ENCODE results near the gene RUBCNL. TPM values are rescaled to one million over a fixed set of nuclear protein-coding genes. Genes with fewer than 3 reads are reported as not detected.

Gene RUBCNL
- total RNA-seq, 2 donors from 2014 or later, result 2.0 to 3.0 TPM

- no peak overlapping the region for H3K4me3 Mint-ChIP-seq
- no peaks in the 10 kb centered on the region for H3K36me3 Mint-ChIP-seq
Observed at GRCh38 chr13:46367617-46368327, 19.3 kb downstream of the RUBCNL start.

GRCh38 chr13:46361276-46361934 lies 25.6 kb downstream of the RUBCNL start:
- ATAC-seq, result no peak
- Mint-ChIP-seq H3K4me1 (ENCODE audit: low read depth in 2 of 2) (peaks cover 12 to 15% of the 10 kb centered on the region in 2 donors), H3K27ac (peak overlapping the region in 1 of 2 donors; percentile 25), H3K9me3 (no peaks in the 10 kb centered on the region), H3K4me3 (no peak overlapping the region), H3K36me3 (peaks cover 6% of the 10 kb centered on the region), H3K27me3 (peaks cover 5 to 6% of the 10 kb centered on the region in 2 donors)
- no peak for DNase-seq (ENCODE audit: low spot score)

More at GRCh38 chr13:46367617-46368327, 19.3 kb downstream of the RUBCNL start:
- no peak for DNase-seq (ENCODE audit: low spot score)
- Mint-ChIP-seq H3K27ac (peak overlapping the region in 1 of 2 donors; percentile 58), H3K27me3 (peaks cover 14 to 20% of the 10 kb centered on the region in 2 donors), H3K4me1 (ENCODE audit: low read depth in 2 of 2) (no peaks in the 10 kb centered on the region), H3K9me3 (no peaks in the 10 kb centered on the region)
- peak in 1 of 2 donors; percentile 44 for ATAC-seq

GRCh38 chr13:46360604-46361003 lies 26.4 kb downstream of the RUBCNL start:
- Mint-ChIP-seq H3K4me3 (peak overlapping the region; percentile 19), H3K27ac (peak overlapping the region; percentile 69 to 80), H3K9me3 (no peaks in the 10 kb centered on the region), H3K4me1 (ENCODE audit: low read depth in 2 of 2) (peaks cover 19 to 23% of the 10 kb centered on the region in 2 donors), H3K36me3 (peaks cover 12% of the 10 kb centered on the region), H3K27me3 (peaks cover 0 to under 1% of the 10 kb centered on the region in 2 donors)
- ATAC-seq (no peak), DNase-seq (ENCODE audit: low spot score) (no peak)

GRCh38 chr13:46359714-46360113 lies 27.3 kb downstream of the RUBCNL start:
- no peak for DNase-seq (ENCODE audit: low spot score)
- peaks cover 17% of the 10 kb centered on the region for H3K36me3 Mint-ChIP-seq
- peak overlapping the region; percentile 63 for H3K4me3 Mint-ChIP-seq
- H3K27ac Mint-ChIP-seq, result peak overlapping the region; percentile 69 to 80
- peaks cover 23 to 30% of the 10 kb centered on the region in 2 donors for H3K4me1 Mint-ChIP-seq (ENCODE audit: low read depth in 2 of 2)
- H3K9me3 Mint-ChIP-seq, result peaks cover under 1% of the 10 kb centered on the region
- H3K27me3 Mint-ChIP-seq, result no peaks in the 10 kb centered on the region
- ATAC-seq, result peak in 1 of 2 donors; percentile 50

GRCh38 chr13:46355901-46356590 lies 31.0 kb downstream of the RUBCNL start:
- no peak for ATAC-seq
- DNase-seq (ENCODE audit: low spot score), result no peak
- peak overlapping the region; percentile 95 to 96 for H3K27ac Mint-ChIP-seq
- peak overlapping the region; percentile 88 for H3K4me3 Mint-ChIP-seq
- H3K27me3 Mint-ChIP-seq, result no peaks in the 10 kb centered on the region
- peaks cover 39 to 48% of the 10 kb centered on the region in 2 donors for H3K4me1 Mint-ChIP-seq (ENCODE audit: low read depth in 2 of 2)
- H3K36me3 Mint-ChIP-seq, result peaks cover 43% of the 10 kb centered on the region
- peaks cover 4% of the 10 kb centered on the region for H3K9me3 Mint-ChIP-seq

GRCh38 chr13:46355088-46355468 lies 32.0 kb downstream of the RUBCNL start:
- Mint-ChIP-seq H3K27ac (peak overlapping the region; percentile 95 to 96), H3K4me1 (ENCODE audit: low read depth in 2 of 2) (peaks cover 40 to 48% of the 10 kb centered on the region in 2 donors), H3K9me3 (peaks cover 4% of the 10 kb centered on the region), H3K27me3 (no peaks in the 10 kb centered on the region), H3K36me3 (peaks cover 42% of the 10 kb centered on the region), H3K4me3 (peak overlapping the region; percentile 88)
- ATAC-seq, result peak in 1 of 2 donors; percentile 61
- DNase-seq (ENCODE audit: low spot score), result no peak

GRCh38 chr13:46354156-46355087 lies 32.6 kb downstream of the RUBCNL start:
- Mint-ChIP-seq H3K4me1 (ENCODE audit: low read depth in 2 of 2) (peaks cover 34 to 41% of the 10 kb centered on the region in 2 donors), H3K27ac (peak overlapping the region; percentile 95 to 96), H3K27me3 (no peaks in the 10 kb centered on the region), H3K4me3 (peak overlapping the region; percentile 88), H3K36me3 (peaks cover 42% of the 10 kb centered on the region), H3K9me3 (peaks cover 4% of the 10 kb centered on the region)
- ATAC-seq (peak; percentile 95), DNase-seq (ENCODE audit: low spot score) (peak; percentile 77)

- ATAC-seq (no peak), DNase-seq (ENCODE audit: low spot score) (no peak)
- peaks cover 4% of the 10 kb centered on the region for H3K9me3 Mint-ChIP-seq
- H3K36me3 Mint-ChIP-seq, result peaks cover 46% of the 10 kb centered on the region
- no peaks in the 10 kb centered on the region for H3K27me3 Mint-ChIP-seq
- peaks cover 37 to 39% of the 10 kb centered on the region in 2 donors for H3K4me1 Mint-ChIP-seq (ENCODE audit: low read depth in 2 of 2)
- H3K27ac Mint-ChIP-seq, result peak overlapping the region; percentile 95 to 96
- no peak overlapping the region for H3K4me3 Mint-ChIP-seq
Observed at GRCh38 chr13:46352805-46353204, 34.2 kb downstream of the RUBCNL start.

GRCh38 chr13:46350003-46350402 lies 37.0 kb downstream of the RUBCNL start:
- Mint-ChIP-seq H3K27ac (no peak overlapping the region), H3K4me1 (ENCODE audit: low read depth in 2 of 2) (peaks cover 30 to 33% of the 10 kb centered on the region in 2 donors), H3K9me3 (peaks cover 4% of the 10 kb centered on the region), H3K4me3 (no peak overlapping the region), H3K27me3 (peaks cover 0 to 7% of the 10 kb centered on the region in 2 donors), H3K36me3 (peaks cover 38% of the 10 kb centered on the region)
- DNase-seq (ENCODE audit: low spot score), result no peak
- no peak for ATAC-seq

GRCh38 chr13:46348961-46349360 lies 38.1 kb downstream of the RUBCNL start:
- Mint-ChIP-seq H3K27me3 (peaks cover 0 to 7% of the 10 kb centered on the region in 2 donors), H3K36me3 (peaks cover 30% of the 10 kb centered on the region), H3K9me3 (no peaks in the 10 kb centered on the region), H3K4me1 (ENCODE audit: low read depth in 2 of 2) (peaks cover 28 to 31% of the 10 kb centered on the region in 2 donors), H3K27ac (peak overlapping the region in 1 of 2 donors; percentile 15), H3K4me3 (no peak overlapping the region)
- DNase-seq (ENCODE audit: low spot score) (no peak), ATAC-seq (no peak)

GRCh38 chr13:46347277-46347676 lies 39.8 kb downstream of the RUBCNL start:
- peaks cover 17% of the 10 kb centered on the region for H3K36me3 Mint-ChIP-seq
- no peak overlapping the region for H3K4me3 Mint-ChIP-seq
- peaks cover 24 to 25% of the 10 kb centered on the region in 2 donors for H3K4me1 Mint-ChIP-seq (ENCODE audit: low read depth in 2 of 2)
- no peaks in the 10 kb centered on the region for H3K9me3 Mint-ChIP-seq
- peak overlapping the region in 1 of 2 donors; percentile 10 for H3K27ac Mint-ChIP-seq
- H3K27me3 Mint-ChIP-seq, result peaks cover 0 to 7% of the 10 kb centered on the region in 2 donors
- ATAC-seq (no peak), DNase-seq (ENCODE audit: low spot score) (no peak)

GRCh38 chr13:46345866-46346265 lies 41.2 kb downstream of the RUBCNL start:
- Mint-ChIP-seq H3K9me3 (no peaks in the 10 kb centered on the region), H3K36me3 (peaks cover 8% of the 10 kb centered on the region), H3K27me3 (peaks cover 0 to 7% of the 10 kb centered on the region in 2 donors), H3K27ac (no peak overlapping the region), H3K4me3 (no peak overlapping the region), H3K4me1 (ENCODE audit: low read depth in 2 of 2) (peaks cover 38 to 39% of the 10 kb centered on the region in 2 donors)
- no peak for ATAC-seq
- no peak for DNase-seq (ENCODE audit: low spot score)

GRCh38 chr13:46345398-46345797 lies 41.7 kb downstream of the RUBCNL start:
- H3K9me3 Mint-ChIP-seq, result no peaks in the 10 kb centered on the region
- H3K27me3 Mint-ChIP-seq, result peaks cover 0 to 7% of the 10 kb centered on the region in 2 donors
- ATAC-seq (no peak), DNase-seq (ENCODE audit: low spot score) (no peak)
- peaks cover 40% of the 10 kb centered on the region in 2 donors for H3K4me1 Mint-ChIP-seq (ENCODE audit: low read depth in 2 of 2)
- no peak overlapping the region for H3K4me3 Mint-ChIP-seq
- H3K36me3 Mint-ChIP-seq, result peaks cover 5% of the 10 kb centered on the region
- peak overlapping the region in 1 of 2 donors; percentile 94 for H3K27ac Mint-ChIP-seq
